Globus pallidus (tissue), 1 donor: ENCODE data around the gene KYNU.
"Not testable (repeated sequence)": the region's sequence is repeated elsewhere in the genome, so short reads cannot be mapped to it uniquely, and the experiment has no call there.

Experiments
- DNase-seq: peaks from one replicate; pipeline ENCODE4 v3.0.0-alpha.2; 2015; ENCODE audit warnings: low spot score

KYNU gene

GRCh38 chr2:143026411-143027054 lies 149.1 kb downstream of the KYNU start:
- peak; percentile 20 for DNase-seq

GRCh38 chr2:143029141-143029540 lies 151.7 kb downstream of the KYNU start:
- DNase-seq: no peak

- no peak for DNase-seq
Measured at GRCh38 chr2:143030127-143030526, 152.7 kb downstream of the KYNU start.

GRCh38 chr2:143034292-143035074 lies 157.0 kb downstream of the KYNU start:
- DNase-seq: peak; percentile 83

- DNase-seq: no peak
Measured at GRCh38 chr2:143051465-143051864, 174.0 kb downstream of the KYNU start.

- not testable (repeated sequence) for DNase-seq
Measured at GRCh38 chr2:143053437-143053836, 176.0 kb downstream of the KYNU start.

- no peak for DNase-seq
Measured at GRCh38 chr2:143056550-143056949, 179.1 kb downstream of the KYNU start.

- DNase-seq: no peak
Measured at GRCh38 chr2:143058851-143059250, 181.4 kb downstream of the KYNU start.

- no peak for DNase-seq
Measured at GRCh38 chr2:143063612-143064200, 186.2 kb downstream of the KYNU start.

- no peak for DNase-seq
Measured at GRCh38 chr2:143068094-143068493, 190.6 kb downstream of the KYNU start.

GRCh38 chr2:143068509-143068908 lies 191.0 kb downstream of the KYNU start:
- DNase-seq: no peak

GRCh38 chr2:143070704-143071103 lies 193.2 kb downstream of the KYNU start:
- no peak for DNase-seq

GRCh38 chr2:143071185-143071876 lies 193.9 kb downstream of the KYNU start:
- DNase-seq: no peak

- not testable (repeated sequence) for DNase-seq
Measured at GRCh38 chr2:143074913-143075312, 197.4 kb downstream of the KYNU start.

GRCh38 chr2:143075711-143076110 lies 198.2 kb downstream of the KYNU start:
- no peak for DNase-seq

GRCh38 chr2:143078104-143078503 lies 200.6 kb downstream of the KYNU start:
- DNase-seq: no peak

- DNase-seq: no peak
Measured at GRCh38 chr2:143081616-143082015, 204.2 kb downstream of the KYNU start.

- no peak for DNase-seq
Measured at GRCh38 chr2:143083636-143084035, 206.2 kb downstream of the KYNU start.

GRCh38 chr2:143084462-143084861 lies 207.0 kb downstream of the KYNU start:
- DNase-seq: no peak

GRCh38 chr2:143085125-143085784 lies 207.8 kb downstream of the KYNU start:
- DNase-seq: no peak

GRCh38 chr2:143087033-143087432 lies 209.6 kb downstream of the KYNU start:
- no peak for DNase-seq

GRCh38 chr2:143088388-143088787 lies 210.9 kb downstream of the KYNU start:
- no peak for DNase-seq
